AG10803 (cell line): ENCODE data around the gene KNDC1.
"Not testable (repeated sequence)": the region's sequence is repeated elsewhere in the genome, so short reads cannot be mapped to it uniquely, and the experiment has no call there.

Experiments
- DNase-seq: peaks from one replicate; pipeline ENCODE4 v3.0.0; 2010; ENCODE audit warnings: low read depth
- H3K4me3 ChIP-seq: 2 replicates; pipeline ENCODE4 v1.5.1; 2011; ENCODE audit warnings: mild to moderate bottlenecking, low read length, control low read depth
- CTCF ChIP-seq: conservative IDR thresholded peaks from 2 replicates; pipeline ENCODE4 v1.5.1; 2011; ENCODE audit warnings: mild to moderate bottlenecking, low read length, control low read depth, inconsistent platforms

Gene KNDC1

GRCh38 chr10:133132473-133133291 is 27.3 kb upstream of the KNDC1 start:
- no peak overlapping the region for H3K4me3 ChIP-seq
- no peak for TF ChIP-seq CTCF
- no peak for DNase-seq

DNA sequence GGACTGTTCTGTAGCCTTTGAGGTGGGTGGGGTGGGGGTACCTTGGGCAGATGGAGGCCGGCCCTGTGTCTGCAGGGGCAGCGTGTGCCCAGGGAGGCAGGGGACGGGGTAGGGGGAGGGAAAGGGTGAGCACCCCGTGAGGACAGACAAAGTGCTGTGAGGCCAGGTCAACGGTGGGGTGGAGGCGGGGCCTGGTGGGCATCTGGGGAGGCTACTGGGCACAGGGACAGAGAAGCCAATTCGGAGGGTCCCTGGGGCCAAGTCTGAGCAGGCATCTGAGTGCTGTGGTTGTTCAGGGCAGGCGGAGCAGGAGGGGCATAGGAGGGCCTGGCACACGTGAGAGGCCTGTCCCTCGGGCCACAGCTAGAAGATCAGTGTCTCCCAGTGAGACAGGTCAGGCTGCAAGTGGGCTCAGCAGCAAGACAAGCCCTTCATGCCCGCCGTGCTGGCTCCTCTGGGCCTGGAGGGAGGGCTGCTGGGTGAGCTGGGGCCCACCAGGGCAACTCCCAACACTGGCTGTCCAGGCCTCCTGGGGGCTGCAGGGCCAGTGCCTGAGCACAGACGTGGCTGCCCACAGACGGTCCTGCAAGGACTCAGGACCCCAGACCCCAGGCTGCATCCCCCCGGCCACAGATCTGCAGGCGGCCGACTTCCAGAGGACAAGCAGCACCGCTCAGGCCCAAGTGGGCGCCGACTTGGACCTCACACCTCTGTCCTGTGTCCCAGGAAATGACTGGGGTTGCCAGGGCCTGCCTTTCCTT is 26.4 kb upstream of the KNDC1 start:
- H3K4me3 ChIP-seq = no peak overlapping the region
- TF ChIP-seq CTCF = no peak
- no peak for DNase-seq

DNA sequence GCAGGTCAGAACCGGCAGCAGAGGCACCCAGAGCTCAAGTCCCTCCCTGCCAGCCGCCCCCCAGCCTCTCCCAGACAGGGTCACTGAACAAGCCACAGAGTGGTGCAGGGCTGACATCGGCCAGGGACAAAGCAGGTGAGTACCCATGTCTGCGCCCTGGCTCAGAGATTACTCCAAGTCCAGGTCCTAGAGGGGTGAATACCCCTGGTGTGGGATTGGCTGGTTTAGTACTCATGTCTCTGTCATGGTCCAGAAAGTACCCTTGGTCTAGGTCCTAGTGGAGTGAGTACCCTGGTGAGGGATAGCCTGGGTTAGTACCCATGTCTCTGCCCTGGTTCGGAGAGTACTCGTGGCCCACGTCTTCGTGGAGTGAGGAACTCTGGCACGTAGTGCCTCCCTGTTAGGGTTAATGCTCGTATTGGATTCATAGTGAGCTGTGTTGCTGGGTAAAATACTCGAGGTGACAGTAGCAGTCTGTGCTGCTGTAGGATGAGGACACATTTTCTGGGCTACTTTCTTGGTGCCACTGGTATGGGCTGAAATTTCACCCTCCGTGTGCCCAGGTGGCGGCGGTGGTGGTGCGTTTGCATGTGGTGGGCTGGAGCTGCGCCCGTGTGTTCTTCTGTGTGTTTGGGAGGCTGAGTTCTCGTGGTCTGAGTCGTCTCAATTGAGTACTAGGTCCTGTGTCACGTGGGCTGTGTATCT is 25.5 kb upstream of the KNDC1 start:
- TF ChIP-seq CTCF = no peak
- no peak overlapping the region for H3K4me3 ChIP-seq
- DNase-seq = no peak

GRCh38 chr10:133135116-133135465 is 24.9 kb upstream of the KNDC1 start:
- no peak for TF ChIP-seq CTCF
- DNase-seq = no peak
- H3K4me3 ChIP-seq = no peak overlapping the region

- not testable (repeated sequence) for DNase-seq, H3K4me3 ChIP-seq
Measured at GRCh38 chr10:133137486-133138145, 22.4 kb upstream of the KNDC1 start.

DNA sequence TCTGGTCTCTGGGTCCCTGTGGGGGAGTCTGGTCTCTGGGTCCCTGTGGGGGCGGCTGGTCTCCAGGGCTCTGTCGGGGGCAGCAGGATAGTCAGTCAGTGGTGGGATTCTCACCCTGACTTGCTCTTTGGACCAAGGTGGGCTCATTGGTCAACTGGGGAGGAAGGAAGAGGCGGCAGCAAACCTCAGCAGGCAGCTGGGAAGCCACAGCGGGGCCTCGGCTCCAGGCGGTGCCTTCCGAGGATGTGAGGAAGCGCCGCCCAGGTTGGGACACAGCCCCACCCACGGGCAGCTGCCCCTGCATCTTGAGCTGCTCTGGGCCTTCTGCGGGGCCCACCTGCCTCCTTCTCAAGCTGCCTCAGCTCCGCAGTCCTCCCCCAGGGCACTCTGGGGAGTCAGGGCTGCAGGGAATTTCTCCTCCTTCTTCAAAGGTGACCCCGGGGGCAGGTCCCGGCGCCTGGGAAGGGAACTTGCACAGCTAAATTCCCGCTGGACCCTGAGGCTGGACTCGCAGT is 20.4 kb upstream of the KNDC1 start:
- DNase-seq = no peak
- no peak for TF ChIP-seq CTCF

GRCh38 chr10:133140417-133141143 is 19.4 kb upstream of the KNDC1 start:
- DNase-seq = no peak

More for the DNA sequence above, 20.4 kb upstream of the KNDC1 start:
- H3K4me3 ChIP-seq = no peak overlapping the region

More at GRCh38 chr10:133140417-133141143, 19.4 kb upstream of the KNDC1 start:
- TF ChIP-seq CTCF = no peak
- no peak overlapping the region for H3K4me3 ChIP-seq
